NCI-H128 (cell line): ENCODE data around the gene PPFIA1.

ENCODE experiments used
- DNase-seq: peaks from one replicate; lab custom pipeline; 2025; ENCODE audit not compliant: unreplicated experiment; lab: John Stamatoyannopoulos, UW

The PPFIA1 gene

GRCh38 chr11:70410276-70411205 lies 140.1 kb downstream of the PPFIA1 start:
- no peak for DNase-seq

DNA sequence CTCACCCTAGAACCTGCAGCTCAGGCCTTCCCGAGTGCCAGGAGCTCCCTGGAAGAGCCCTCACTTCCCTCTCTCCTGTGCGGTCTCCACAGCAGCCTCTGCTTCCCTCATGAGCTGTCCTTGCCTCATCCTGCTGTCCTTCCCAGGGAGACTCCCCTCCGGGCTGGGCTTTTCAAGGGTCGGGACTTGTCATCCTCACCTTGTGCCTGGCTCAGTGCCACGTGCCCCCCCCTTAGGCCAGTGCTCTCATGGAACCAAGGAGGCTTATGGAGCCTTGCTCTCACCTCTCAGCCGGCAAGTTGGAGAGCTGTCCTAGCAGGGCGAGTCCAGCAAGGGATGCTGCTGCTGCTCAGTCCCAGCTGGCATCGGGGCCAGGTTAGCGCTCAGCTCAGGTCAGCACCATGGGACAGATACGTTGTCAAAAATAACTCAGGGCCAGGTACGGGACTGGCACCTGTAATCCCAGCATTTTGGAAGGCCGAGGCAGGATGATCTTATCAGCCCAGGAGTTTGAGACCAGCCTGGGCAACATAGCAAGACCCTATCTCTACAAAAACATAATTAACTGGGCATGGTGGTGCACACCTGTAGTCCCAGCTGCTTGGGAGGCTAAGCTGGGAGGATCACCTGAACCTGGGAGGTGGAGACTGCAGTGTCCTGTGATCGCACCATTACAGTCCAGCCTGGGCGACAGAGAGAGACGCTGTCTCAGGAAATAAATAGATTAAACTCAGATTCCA lies 141.4 kb downstream of the PPFIA1 start:
- DNase-seq: no peak

DNA sequence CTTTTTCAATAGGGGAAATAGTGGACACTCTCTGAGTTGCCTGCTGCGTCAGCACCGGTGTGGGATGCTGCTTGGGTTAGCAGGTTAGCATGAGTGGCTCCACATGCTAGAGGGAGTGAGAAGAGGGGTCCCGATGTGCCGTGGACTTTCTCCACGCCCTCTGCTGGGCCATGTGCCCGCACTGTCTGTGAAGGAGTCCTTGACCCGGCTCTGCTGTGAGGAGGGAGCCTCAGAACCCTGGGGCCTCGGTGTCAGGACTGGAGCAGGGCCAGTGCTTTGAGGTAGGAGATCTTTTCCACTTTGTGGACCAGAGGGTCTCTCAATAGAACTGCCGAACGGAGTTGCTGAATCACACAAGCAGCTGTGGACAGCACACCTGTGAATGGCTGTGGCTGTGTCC lies 142.7 kb downstream of the PPFIA1 start:
- DNase-seq: no peak

GRCh38 chr11:70414341-70415100 lies 144.0 kb downstream of the PPFIA1 start:
- DNase-seq: no peak

DNA sequence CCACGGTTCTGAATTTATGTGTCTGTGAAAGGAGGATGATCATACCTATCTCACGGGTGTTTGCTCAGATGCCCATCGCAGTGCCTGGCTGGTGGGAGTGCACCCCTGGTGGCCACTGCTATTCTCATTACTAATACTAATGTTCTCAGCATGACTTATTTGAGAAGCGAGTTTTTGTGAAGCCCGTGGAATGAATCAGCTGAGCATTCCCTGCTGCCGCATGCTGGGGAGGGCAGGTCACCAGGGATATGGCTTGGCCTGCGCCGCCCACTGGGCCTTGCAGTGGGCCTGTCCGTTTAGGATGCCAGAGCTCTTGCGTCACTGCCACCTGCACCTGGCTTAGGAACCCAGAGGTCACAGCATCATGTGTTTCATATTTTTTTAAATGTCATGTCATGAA lies 144.7 kb downstream of the PPFIA1 start:
- DNase-seq: no peak

- no peak for DNase-seq
These were observed 145.3 kb downstream of the PPFIA1 start for GRCh38 chr11:70415642-70416395.

GRCh38 chr11:70416881-70417280 lies 146.4 kb downstream of the PPFIA1 start:
- DNase-seq: no peak

DNA sequence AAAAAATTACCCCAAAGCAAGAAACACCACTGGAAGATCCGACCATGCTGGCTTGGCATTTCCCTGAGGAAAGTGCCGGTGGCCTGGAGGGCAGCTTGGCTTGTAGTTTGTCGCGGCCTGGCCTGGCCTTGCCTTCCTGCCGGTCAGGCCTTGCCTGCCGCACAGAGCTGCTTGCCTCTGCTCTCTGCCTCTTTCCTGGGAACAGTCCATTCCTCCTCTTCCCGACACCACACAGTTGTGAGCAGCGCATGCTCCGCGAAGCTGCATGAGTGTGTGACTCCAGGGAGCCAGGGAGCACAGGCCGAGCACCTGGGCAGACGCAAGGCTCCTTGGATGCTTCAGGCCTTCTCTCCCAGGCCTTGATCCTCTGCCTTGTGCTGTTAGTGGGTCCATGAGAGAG lies 147.6 kb downstream of the PPFIA1 start:
- DNase-seq: no peak

DNA sequence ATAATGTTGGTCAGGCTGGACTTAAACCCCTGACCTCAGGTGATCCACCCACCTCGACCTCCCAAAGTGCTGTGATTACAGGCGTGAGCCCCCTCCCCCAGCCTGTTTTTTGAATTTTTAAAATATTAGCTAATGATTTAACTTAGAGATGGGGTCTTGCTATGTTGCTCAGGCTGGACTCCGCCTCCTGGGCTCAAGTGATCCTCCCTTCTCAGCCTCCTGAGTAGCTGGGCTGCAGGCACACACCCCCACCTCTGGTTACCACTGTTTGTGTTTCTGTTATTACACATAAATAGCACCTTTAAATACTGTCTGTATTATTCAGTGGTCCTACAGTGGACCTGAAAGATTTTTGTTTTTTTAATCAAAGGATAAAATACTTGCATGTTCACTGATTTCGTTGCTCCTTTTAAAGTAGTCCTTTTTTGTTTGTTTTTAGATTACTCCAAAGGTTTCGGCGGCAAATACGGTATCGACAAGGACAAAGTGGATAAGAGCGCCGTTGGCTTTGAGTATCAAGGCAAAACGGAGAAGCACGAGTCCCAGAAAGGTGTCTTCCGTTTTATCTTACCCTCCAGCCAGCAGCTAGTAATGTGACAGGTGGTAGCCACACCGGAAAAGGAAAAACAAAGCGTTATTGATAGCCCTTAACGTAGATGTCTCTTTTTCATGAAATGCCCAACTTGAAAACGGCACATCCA lies 149.0 kb downstream of the PPFIA1 start:
- DNase-seq: no peak

- DNase-seq: no peak
These were observed 149.5 kb downstream of the PPFIA1 start for GRCh38 chr11:70420008-70420464.

DNA sequence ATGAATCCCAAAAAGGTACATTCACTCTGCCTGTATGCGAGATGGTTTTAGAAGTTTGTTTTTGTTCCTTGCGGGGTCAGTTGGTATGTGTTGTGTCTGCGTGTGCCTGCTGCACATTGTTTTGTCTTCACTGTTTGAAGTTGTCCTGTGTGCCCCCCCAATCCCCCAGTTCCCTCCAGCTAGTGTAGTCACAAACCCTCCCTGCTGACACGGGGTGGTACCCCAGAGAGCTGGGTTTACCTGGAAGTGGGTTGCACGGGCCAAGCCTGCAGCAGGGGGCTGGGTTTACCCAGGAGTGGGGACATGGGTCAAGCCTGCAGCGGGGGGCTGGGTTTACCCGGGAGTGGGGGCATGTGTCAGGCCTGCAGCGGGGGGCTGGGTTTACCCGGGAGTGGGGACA lies 150.0 kb downstream of the PPFIA1 start:
- DNase-seq: no peak

- DNase-seq: no peak
These were observed 150.6 kb downstream of the PPFIA1 start for GRCh38 chr11:70421123-70421522.

DNA sequence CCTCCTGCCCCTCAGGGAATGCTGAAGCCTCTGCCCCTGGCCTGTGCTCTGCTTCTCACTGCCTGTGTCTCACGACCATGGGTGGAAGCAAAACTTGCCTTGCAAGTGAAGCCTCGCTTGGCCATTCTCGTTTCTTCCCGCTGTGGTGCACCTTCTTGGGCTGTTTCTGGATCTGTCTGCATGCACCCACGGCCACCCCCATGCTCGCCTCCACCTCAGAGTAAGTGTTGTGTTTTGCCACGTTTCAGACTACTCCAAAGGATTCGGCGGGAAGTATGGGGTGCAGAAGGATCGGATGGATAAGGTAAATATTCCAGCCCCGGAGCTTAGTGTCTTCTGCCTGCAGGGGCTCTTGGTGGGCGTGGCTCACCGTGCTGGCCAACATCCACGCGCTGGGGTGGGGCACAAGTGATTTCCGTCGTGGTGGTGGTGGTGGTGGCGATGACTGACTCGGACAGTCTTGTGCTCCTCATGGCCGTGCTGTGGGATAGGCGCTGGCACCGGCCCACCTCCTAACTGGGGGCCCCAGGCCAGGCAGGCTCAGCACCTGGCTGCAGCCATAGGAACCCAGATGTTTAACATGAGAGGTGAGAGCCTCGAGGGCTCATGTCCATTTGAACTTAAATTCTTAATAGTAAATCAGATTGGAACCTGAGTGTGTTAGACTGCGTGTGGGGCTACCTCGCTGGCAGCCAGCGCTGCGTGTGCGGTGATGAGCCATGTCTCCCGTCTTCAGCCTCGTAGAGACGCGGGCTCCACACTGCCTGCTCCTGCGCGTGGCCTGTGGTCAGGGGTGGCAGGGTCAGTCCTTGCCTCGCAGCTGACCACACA lies 152.4 kb downstream of the PPFIA1 start:
- no peak for DNase-seq

DNA sequence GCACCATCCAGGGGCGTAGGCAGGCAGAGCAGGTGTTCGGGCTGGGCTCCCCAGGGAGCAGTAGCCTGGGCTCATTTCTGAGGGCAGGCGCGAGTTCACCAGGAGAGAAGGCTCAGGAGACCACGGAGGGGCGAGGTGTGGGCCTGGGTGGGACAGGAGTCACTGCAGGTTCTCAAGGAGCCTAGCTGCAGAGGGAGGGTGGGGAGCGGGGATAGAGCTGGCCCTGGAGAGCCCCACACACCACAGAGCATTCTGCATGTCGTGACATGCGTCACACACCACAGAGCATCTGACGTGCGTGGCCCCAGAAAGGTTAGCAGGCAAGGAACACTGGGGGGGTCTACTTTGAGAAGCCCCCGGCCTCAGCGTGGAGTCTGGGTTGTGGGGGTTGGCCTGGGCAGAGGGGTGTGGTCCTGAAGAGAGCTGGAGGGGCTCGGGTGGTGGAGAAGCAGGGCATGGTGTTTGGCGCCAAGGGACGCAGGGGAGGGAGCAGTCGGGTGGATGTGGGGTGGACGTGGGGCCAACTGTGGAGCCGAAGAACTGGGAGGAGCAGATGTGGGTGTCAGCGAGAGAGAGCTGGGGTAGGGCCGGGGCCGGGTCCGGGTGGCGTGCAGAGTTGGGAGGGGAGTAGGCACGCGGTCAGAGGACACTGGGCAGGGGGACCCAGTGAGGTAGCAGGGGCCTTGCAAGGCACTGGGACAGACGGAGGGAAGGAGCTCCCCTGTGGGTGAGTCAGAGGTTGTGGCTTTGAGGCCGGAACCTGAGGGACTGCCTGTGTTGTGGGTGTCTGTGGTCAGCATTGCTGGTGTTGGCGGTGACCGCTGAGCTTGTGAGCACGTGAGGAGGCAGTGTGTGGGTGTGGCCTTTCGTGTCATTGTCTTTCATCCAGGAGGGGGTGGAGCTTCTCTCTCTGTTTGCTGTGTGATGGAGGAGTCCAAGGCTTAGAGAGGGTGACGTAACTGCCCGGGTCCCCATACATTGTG lies 153.3 kb downstream of the PPFIA1 start:
- no peak for DNase-seq

- DNase-seq: no peak
These were observed 154.4 kb downstream of the PPFIA1 start for GRCh38 chr11:70424765-70425344.

DNA sequence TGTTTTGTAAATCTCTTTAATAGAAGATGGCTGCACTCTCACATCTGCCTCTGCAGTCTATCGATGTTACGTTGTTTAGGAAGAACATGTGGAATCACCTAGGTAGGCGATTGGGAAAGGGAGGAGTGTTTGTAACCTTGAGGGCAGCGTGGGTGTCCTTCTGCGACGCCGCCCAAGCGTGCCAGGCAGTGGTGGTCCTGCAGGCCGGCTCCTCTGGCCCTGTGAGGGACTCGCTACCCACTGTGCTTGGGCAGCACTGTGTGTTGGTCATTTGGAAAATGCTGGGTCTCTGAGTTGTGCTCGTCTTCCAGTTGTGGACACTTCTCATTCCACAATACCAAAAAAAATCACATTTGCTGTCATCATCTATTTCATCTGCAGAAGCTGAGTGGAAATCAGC lies 156.9 kb downstream of the PPFIA1 start:
- DNase-seq: no peak

DNA sequence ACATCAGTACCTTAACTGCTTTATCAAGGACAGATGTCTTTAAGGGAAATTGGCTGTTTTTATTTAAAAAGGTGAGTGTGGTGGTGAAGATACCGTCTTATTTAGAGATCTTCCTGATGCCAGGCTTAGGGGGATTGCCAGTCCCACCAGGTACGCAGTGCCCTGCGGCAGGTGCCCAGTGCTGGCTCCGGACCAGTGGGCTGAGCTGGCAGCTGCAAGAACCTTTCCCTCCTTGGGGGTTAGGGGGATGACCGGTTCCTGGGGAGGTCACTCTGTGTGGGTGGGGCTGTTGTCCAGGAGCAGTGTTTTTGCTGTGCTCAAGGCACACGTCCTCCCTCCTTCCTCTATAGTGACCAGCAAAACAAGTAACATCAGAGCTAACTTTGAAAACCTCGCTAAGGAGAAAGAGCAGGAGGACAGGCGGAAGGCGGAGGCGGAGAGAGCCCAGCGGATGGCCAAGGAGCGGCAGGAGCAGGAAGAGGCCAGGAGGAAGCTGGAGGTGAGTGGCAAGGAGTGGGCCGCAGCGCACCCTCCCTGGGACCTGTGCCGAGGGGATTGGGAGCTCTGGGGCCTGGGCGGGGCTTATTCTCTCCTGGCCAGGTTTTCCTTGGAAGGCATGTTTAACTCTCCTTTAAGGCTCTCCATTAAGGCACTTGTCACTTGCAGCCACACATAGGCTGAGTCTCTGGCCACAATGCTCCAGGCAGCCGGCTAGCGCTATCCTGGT lies 158.4 kb downstream of the PPFIA1 start:
- no peak for DNase-seq
